Adipocyte (in vitro differentiated cells): ENCODE results near the gene UBE2O.
A peak's percentile ranks its signal among the peaks of the same experiment; 100 is the strongest.

Experiments
- DNase-seq: peaks from one replicate; pipeline ENCODE4 v3.0.0-alpha.2; 2015; ENCODE audit warnings: low read depth
- H3K27me3 ChIP-seq: replicated peaks from 2 replicates; pipeline ENCODE4 v1.7.0; 2013; ENCODE audit warnings: mild to moderate bottlenecking, low read length, moderate library complexity; ENCODE audit not compliant: control insufficient read depth, insufficient read depth
- H3K36me3 ChIP-seq: 2 replicates; pipeline ENCODE4 v1.7.0; 2013; ENCODE audit warnings: low read length, mild to moderate bottlenecking, moderate library complexity; ENCODE audit not compliant: control insufficient read depth, insufficient read depth, severe bottlenecking
- H3K4me1 ChIP-seq: 2 replicates; pipeline ENCODE4 v1.7.0; 2013; ENCODE audit warnings: mild to moderate bottlenecking, low read length, moderate library complexity; ENCODE audit not compliant: control insufficient read depth, insufficient read depth
- H3K4me3 ChIP-seq: 2 replicates; pipeline ENCODE4 v1.7.0; 2013; ENCODE audit warnings: mild to moderate bottlenecking, low read length, moderate library complexity
- H3K9ac ChIP-seq: 2 replicates; pipeline ENCODE4 v1.7.0; 2013; ENCODE audit warnings: mild to moderate bottlenecking, low read length, moderate library complexity
- H3K9me3 ChIP-seq: 2 replicates; pipeline ENCODE4 v1.7.0; 2013; ENCODE audit warnings: mild to moderate bottlenecking, low read length, moderate library complexity; ENCODE audit not compliant: control insufficient read depth

The UBE2O gene

GRCh38 chr17:76391200-76391715, 61.7 kb downstream of the UBE2O start:
- H3K4me1 ChIP-seq = peaks cover 12% of the 10 kb centered on the region
- DNase-seq = no peak
- no peak overlapping the region for H3K9ac ChIP-seq
- H3K36me3 ChIP-seq = peaks cover 42% of the 10 kb centered on the region
- no peaks in the 10 kb centered on the region for H3K27me3 ChIP-seq
- H3K4me3 ChIP-seq = no peak overlapping the region
- H3K9me3 ChIP-seq = no peaks in the 10 kb centered on the region

- Histone ChIP-seq H3K4me3 (no peak overlapping the region), H3K9me3 (no peaks in the 10 kb centered on the region), H3K4me1 (peaks cover 19% of the 10 kb centered on the region), H3K36me3 (peaks cover 32% of the 10 kb centered on the region), H3K9ac (no peak overlapping the region), H3K27me3 (no peaks in the 10 kb centered on the region)
- DNase-seq = no peak
These were observed 62.9 kb downstream of the UBE2O start for GRCh38 chr17:76390003-76390421.

- Histone ChIP-seq H3K4me1 (peaks cover 19% of the 10 kb centered on the region), H3K9me3 (no peaks in the 10 kb centered on the region), H3K9ac (no peak overlapping the region), H3K27me3 (no peaks in the 10 kb centered on the region), H3K4me3 (no peak overlapping the region), H3K36me3 (peaks cover 29% of the 10 kb centered on the region)
- no peak for DNase-seq
These were observed 63.7 kb downstream of the UBE2O start for GRCh38 chr17:76388966-76389888.

GRCh38 chr17:76386966-76387765, 65.8 kb downstream of the UBE2O start:
- H3K4me3 ChIP-seq = peak overlapping the region; percentile 84
- no peaks in the 10 kb centered on the region for H3K27me3 ChIP-seq
- H3K36me3 ChIP-seq = peaks cover 25% of the 10 kb centered on the region
- no peaks in the 10 kb centered on the region for H3K9me3 ChIP-seq
- DNase-seq = no peak
- peaks cover 19% of the 10 kb centered on the region for H3K4me1 ChIP-seq
- peak overlapping the region; percentile 88 for H3K9ac ChIP-seq

- DNase-seq = peak; percentile 94
- H3K36me3 ChIP-seq = peaks cover 18% of the 10 kb centered on the region
- no peaks in the 10 kb centered on the region for H3K27me3 ChIP-seq
- peak overlapping the region; percentile 88 for H3K9ac ChIP-seq
- no peaks in the 10 kb centered on the region for H3K9me3 ChIP-seq
- H3K4me1 ChIP-seq = peaks cover 19% of the 10 kb centered on the region
- H3K4me3 ChIP-seq = peak overlapping the region; percentile 84
These were observed 66.8 kb downstream of the UBE2O start for GRCh38 chr17:76385892-76386786.

GRCh38 chr17:76384987-76385891, 67.7 kb downstream of the UBE2O start:
- DNase-seq = peak; percentile 81
- peak overlapping the region; percentile 88 for H3K9ac ChIP-seq
- no peaks in the 10 kb centered on the region for H3K9me3 ChIP-seq
- H3K36me3 ChIP-seq = peaks cover 10% of the 10 kb centered on the region
- H3K4me1 ChIP-seq = peaks cover 19% of the 10 kb centered on the region
- H3K4me3 ChIP-seq = peak overlapping the region; percentile 84
- no peaks in the 10 kb centered on the region for H3K27me3 ChIP-seq

GRCh38 chr17:76384222-76384986, 68.5 kb downstream of the UBE2O start, which contains the start of gene SPHK1:
TSS of gene SPHK1 (plus strand) at chr17:76384609. CDS start at chr17:76385645, 1,036 bp downstream.
- H3K27me3 ChIP-seq = no peaks in the 10 kb centered on the region
- no peaks in the 10 kb centered on the region for H3K9me3 ChIP-seq
- peak; percentile 91 for DNase-seq

GRCh38 chr17:76383546-76384221, 69.3 kb downstream of the UBE2O start:
- peaks cover 19% of the 10 kb centered on the region for H3K4me1 ChIP-seq
- peaks cover 5% of the 10 kb centered on the region for H3K36me3 ChIP-seq
- DNase-seq = peak; percentile 78
- H3K4me3 ChIP-seq = peak overlapping the region; percentile 84
- H3K9ac ChIP-seq = peak overlapping the region; percentile 88
- H3K27me3 ChIP-seq = no peaks in the 10 kb centered on the region
- no peaks in the 10 kb centered on the region for H3K9me3 ChIP-seq

More at GRCh38 chr17:76384222-76384986, 68.5 kb downstream of the UBE2O start, which contains the start of gene SPHK1:
- peaks cover 19% of the 10 kb centered on the region for H3K4me1 ChIP-seq
- H3K36me3 ChIP-seq = peaks cover 5% of the 10 kb centered on the region
- H3K9ac ChIP-seq = peak within 1 kb of the TSS; percentile 88
- H3K4me3 ChIP-seq = peak within 1 kb of the TSS; percentile 84
